ENCODE results near the gene ALDH3A1.

ALDH3A1 gene

DNA sequence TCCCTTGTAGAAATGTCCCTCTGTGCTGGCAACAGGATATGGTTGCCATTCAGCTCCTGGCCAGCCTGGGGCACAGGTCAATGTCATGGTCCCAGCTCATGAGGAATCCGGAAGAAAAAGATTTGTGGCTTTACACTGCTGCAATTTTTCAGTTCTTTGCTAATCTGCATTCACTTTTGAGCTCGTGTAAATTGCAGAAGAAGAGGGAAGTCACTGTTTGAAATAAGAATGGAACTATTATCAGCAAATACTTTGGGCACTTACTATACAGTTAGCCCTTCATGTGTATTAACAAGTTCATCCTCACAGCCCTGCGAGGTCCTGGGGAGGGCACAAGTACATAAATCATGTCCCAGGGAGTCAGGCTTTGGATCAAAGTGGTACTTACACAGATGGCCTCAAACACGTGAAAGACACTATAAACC, 45.9 kb downstream of the ALDH3A1 start:
- no peak overlapping the region for H3K9ac ChIP-seq (ENCODE audit: low read length)
- peaks cover 14% of the 10 kb centered on the region for H3K4me1 ChIP-seq (ENCODE audit: control insufficient read depth, low read depth, low read length)
- H3K4me3 ChIP-seq (ENCODE audit: low read length), result no peak overlapping the region
- H3K9me3 ChIP-seq (ENCODE audit: control insufficient read depth, low read depth, low read length), result no peaks in the 10 kb centered on the region
- no peak overlapping the region for H3K27ac ChIP-seq (ENCODE audit: low read length)
- no peaks in the 10 kb centered on the region for H3K36me3 ChIP-seq (ENCODE audit: control insufficient read depth, low read depth, low read length)
- H3K27me3 ChIP-seq (ENCODE audit: control insufficient read depth, insufficient read depth, low read length), result no peaks in the 10 kb centered on the region

Measured in iPS-18a (cell line).